GM23248 (cell line): ENCODE measurements around the gene NFIA.

ENCODE experiments used
- EZH2 ChIP-seq: fragments of 200-600 bp; sonication (generic); IDR thresholded peaks from 2 replicates; pipeline ENCODE4 v1.6.1; 2018; ENCODE audit warnings: antibody characterized with exemption, mild to moderate bottlenecking; ENCODE audit not compliant: insufficient read depth, poor library complexity, severe bottlenecking
- EZH2phosphoT487 ChIP-seq: fragments of 200-600 bp; sonication (generic); IDR thresholded peaks from 2 replicates; pipeline ENCODE4 v1.6.1; 2018; ENCODE audit warnings: antibody characterized with exemption, moderate library complexity, mild to moderate bottlenecking, low read depth; ENCODE audit not compliant: insufficient read depth

DNA sequence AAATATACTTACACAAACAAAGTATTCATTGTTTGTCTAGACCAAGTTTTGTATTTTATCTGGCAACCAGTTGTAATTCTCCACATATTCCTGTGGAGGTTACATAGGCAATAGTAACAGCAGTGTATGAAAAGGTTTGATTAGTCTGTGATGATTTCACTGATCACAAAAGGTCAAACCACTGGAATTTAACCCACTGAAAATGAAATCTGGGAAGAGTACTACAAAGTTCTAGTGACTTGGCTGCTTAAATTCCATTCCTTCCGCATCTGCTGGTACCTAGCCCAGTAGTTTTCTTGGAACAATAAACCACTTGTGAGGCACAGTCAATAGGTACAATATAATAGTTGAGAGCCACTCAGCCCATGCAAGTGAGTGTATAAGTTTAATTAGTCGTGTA lies 205.4 kb downstream of the NFIA start:
- TF ChIP-seq EZH2 = no peak
- TF ChIP-seq EZH2phosphoT487 = 0 out of 2 replicates have a peak, but pooled peaks have one; percentile 69
